ENCODE measurements around the gene HSPBAP1. TPM values are rescaled to one million over a fixed set of nuclear protein-coding genes. Genes with fewer than 3 reads are reported as not detected.
"Not testable (repeated sequence)": the region's sequence is repeated elsewhere in the genome, so short reads cannot be mapped to it uniquely, and the experiment has no call there.

Gene HSPBAP1
- total RNA-seq, 1 donor from 2014 or later: 5.4 TPM

DNA sequence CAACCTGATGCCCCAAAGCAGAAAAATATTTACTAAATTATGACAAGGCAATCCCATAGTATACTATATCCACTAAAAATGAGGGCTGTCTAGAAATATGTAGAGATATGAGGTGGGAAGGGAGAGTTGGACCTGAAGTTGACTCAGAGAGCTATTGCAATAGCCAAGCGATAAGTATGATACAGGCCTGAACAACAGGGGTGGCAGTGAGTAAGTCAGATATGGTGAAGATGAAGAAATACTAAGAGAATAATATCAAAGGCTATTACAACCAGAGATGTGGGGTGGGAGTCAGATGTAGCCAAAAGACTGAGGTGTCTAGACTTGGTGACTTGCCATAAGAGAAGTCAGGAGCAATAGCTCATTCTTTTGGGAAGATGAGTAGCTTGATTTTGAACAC is 9.2 kb downstream of the HSPBAP1 start:
- no peak for DNase-seq

DNA sequence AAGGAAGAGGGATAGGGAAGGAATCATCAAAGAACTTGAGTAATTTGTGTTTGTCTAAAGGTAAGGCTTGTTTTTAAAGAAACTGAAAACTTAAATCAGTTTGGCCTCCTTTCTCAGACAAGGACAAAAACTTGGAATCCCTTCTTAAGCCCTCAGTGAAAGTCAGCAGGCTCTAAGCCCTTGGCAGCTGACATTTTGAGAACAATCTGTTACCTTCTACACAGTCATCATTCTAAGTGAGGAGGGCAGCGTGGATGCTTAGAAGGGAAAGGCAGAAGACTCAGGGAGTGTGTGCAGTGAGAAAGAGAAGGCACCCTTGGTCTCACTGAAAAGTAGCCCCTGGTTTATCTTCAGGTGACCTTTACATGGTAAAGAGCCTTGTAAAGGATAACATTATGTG is 10.8 kb downstream of the HSPBAP1 start:
- DNase-seq: no peak

DNA sequence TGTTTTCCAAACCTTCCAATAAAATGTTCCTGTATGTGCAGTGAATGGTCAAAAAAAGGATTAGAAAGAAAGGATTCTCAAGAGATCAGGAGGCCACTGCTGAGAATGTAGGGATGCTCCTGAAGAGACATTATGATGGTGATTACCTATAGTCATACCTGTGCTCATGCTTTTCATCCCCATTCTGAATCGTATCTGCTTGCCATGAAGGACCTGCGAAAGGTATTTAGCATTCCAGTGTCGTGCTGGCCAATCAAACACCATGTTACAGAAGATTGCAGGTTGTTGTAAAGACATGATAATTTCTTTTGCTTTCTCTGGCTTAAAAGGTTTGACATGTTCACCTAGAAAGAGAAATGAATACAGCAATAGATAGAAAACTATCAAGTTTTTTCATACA is 16.1 kb downstream of the HSPBAP1 start:
- DNase-seq: no peak

DNA sequence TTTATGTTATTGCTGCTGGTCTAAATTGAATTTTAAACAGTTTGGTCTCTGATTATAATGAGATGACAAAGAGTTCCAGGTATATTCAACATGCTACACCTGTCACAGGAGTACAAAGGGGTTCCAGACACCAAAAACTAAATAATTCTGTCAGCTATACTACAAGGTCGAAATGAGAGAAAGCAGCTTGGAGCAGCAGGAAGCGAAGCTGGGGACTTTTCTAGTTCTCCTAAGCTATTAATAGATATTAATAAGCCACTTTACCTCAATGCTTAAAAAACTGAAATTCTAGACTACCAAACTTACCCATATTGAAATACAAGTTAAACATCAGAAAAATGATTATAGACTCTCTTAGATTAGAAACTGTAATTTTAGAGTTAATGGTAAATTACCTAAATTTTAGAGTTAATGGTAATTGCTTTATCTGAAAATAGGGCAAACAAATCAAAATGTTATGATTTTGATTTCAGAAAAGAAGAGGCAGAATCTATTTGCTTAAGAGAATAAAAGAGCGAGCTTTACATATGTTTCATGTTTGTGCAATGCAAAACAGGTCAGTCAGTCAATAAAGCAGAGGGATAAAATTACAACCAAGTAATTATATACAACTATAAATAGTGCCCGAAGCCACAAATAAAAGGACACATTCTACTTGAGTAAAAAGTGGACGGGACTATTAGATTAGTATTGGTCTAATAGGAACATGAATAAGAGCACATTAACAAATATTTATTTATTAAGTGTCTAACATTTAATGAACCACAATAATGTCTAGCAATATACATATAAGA is 16.8 kb downstream of the HSPBAP1 start:
- DNase-seq: no peak

DNA sequence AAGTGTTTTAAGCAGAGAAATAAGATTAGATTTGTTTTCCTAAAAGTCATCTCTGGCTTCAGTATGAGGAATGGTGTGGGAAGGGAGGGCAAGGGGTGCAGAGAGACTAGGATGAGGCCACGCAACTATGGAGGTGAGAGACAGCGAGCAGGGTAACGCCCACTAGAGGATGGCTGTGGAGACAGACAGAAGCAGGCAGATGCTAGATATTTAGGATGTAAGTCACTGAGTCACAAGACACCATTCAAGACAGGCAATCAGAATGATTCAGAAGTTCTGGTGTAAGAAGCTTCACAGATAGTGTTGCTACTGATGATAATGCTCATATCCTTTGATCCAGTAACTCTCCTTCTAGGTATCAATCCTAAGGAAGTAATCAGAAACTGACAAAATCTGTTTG is 19.1 kb downstream of the HSPBAP1 start:
- no peak for DNase-seq

DNA sequence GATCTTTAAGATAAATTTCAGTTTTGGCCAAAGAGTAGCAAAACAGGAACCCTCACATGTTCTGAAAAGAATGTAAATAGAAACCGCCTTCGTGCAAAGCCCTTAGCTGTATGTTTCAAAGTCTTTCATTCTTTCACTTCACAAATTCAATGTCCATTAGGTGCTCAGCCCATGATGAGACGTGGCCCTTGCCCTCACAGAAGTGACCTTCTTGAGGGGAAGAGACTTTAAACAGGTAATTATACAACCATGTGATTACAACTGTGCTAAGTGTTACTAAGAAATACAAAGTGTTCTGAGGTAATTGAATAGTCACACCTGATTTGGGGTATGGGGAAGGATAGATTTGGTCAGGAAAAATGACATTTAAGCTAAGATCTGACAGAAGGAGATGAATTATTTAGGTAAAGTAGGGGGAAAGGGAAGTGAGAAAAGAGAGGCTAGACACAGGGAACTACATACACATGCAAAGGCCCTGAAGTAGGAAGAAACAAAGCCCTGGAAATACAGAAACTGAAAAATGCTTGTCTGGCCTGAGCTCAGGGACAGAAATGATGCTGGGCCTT is 19.6 kb downstream of the HSPBAP1 start:
- DNase-seq: no peak

DNA sequence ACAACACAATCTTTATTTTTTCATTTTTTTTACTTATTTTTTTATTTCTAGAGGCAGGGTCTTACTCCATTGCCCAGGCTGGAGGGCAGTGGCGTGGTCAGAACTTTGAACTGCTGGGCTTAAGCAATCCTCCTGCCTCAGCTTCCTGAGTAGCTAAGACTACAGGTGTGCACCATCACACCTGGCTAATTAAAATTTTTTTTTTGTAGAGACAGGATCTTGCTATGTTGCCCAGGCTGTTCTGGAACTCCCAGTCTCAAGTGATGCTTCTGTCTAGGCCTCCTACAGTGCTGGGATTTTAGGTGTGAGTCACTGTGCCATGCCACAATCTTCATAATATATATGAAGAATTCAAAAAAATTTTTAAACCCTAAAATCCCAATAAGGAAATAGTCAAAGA is 20.8 kb downstream of the HSPBAP1 start:
- DNase-seq: no peak

DNA sequence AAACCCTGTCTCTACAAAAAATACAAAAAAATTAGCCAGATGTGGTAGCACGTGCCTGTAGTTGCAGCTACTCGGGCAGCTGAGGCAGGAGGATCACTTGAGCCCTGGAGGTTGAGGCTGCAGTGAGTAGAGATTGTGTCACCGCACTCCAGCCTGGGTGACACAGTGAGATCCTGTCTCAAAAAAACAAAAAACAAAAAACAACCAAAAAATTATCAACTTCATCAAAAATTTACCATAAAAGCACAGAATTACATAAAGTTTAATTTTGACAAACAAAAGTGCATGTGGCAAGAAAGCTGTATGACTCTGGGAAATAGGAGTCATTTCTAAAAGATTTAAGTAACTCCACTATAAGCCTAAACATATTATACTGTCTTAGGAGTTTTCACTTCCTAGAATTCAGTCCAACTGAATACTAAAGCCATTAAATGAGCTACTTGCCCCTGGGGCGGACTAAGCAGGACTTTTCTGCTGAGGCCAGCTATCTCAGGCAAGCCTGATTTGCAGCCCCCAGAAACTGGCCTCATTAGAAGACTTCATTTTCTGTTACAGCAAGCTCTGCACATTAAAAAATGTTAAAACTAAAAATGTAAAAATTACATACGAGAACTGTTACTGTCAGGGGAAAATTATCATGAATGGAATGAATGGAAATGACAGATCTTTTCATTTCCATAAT is 23.0 kb downstream of the HSPBAP1 start:
- DNase-seq: no peak

DNA sequence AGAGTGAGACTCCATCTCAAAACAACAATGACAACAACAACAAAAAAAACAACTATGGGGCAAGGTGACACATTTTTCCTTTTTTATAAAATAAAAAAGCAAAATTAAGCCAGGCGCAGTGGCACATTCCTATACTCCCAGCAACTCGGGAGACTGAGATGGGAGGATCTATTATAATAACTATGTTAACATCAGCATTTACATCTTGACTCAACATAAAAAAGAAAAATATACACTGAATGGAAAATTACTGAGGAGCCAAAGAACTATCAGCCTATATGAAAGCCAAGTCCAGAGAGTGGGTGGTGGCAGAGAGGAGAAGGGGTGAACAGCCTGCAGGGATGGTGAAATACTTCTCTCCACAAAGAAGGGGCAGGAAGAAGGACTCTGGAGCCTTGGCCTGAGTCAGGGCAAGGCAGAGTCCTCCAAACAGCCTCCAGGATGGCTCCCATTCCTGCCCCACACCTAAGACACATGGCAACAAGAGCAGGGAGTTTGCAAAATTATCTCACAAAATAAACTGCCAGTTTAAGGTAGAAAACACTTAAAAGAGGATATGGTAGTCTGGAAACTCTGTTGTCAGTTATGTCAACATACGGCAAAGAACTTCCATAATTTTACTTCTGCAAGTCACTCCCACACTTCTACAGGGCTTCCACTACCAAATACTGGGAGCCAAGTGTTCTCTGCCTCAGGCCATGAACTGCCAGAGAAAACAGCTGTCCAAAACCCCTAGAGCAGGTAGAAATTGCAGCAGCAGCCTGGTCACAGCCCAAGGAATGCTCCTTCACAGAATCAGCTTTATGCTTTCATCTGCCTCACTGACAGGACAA is 25.9 kb downstream of the HSPBAP1 start:
- no peak for DNase-seq

DNA sequence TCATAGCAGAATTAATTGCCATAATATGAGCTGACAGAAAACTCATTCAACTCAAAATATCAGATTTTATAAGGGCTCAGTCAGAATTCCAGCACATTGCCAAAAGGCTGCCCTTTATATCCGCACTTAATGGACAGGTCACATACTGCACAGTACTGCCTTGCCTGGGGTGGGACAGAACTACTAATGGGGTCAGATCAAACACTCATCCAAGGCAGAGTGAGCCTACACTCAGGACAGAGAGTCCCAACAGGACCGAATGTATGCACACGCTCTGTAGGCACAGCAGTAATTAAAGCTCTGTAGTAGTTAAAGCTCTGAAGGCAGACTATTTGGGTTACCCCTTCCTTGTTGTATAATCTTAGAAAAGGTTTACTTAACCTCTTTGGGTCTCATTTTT is 27.2 kb downstream of the HSPBAP1 start:
- no peak for DNase-seq

DNA sequence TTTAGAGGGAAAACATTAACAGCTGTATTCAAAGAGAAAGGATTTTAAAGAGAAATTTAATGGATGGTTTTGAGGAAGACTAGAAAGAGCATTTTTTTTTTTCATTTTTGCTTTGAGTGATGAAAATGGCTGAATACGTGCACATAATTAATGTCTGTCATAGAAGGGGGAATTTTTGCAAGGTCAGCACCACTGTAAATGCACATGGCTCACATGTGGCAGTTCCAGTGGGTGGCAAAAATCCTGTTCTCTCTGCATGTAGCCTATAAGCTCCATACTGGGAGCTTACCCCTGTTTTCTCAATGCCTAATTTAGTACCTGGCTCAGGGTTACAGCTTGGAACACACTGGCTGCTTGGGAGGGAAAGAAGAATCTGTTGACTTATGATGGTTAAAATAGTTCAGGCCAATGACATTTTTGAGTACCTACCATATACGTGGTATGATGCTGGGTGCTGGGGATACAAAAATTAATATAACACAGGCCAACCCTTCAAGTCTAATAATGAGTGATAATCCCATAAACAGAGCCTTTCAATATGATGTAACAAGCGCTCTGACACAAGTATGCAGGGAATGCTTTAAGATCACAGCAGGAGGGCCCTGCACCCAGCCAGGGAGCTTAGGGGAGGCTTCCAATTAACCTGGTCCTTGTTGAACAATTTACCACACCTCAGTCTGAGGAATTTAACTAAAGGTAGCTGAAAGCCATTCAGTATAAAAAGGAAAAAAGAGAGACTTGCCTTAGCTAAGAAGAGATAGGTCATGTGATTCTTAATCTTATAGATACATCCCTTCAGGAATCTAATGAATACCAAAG is 33.0 kb downstream of the HSPBAP1 start:
- no peak for DNase-seq

DNA sequence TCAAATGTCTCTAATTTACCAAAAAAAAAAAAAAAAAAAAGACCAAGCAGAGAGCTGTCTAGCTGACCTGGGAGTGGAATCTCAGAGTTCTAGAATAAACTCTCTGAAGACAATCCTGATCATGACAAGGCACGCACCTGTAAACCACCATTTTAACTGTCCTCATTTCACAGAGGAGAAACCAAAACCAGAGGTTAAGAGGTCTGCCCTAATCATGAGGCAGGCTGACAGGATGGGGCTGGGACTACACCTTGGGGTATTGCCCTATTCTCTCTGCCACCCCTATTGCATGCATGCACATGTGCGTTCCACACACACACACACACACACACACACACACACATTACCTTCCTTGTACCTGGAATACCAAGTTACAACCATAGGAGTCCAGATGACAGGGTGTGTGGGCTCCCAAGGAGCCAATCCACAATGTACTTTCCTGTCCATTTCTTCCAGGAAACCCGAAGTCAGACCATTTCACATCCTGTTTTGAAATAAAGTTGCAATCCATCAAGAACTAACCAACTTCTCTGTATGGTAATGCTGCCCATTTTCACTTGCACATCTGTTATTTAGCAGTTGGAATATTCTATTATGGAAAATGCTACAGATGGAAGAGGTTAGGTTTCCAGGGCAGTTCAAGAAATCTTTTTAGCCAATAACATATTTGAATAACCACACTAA is 34.6 kb downstream of the HSPBAP1 start:
- DNase-seq: no peak

DNA sequence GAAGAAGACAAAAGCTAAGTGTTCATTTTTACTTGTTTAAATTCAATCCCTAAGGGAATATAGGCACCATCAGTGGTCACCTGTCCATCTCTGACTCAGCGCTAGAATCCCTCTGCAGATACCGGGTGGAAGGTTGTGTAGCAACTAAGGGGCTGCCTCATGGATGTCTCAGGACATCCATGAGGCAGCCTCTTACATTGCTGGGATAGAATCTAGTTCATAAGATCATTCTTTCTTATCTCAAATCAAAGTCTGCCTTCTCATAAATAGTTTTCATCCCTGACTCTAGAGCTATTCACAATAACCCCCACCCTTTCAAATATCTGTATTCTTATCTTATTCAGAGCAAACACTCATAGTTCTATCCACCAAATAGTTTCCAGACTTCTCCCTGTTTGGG is 38.1 kb downstream of the HSPBAP1 start:
- DNase-seq: no peak

DNA sequence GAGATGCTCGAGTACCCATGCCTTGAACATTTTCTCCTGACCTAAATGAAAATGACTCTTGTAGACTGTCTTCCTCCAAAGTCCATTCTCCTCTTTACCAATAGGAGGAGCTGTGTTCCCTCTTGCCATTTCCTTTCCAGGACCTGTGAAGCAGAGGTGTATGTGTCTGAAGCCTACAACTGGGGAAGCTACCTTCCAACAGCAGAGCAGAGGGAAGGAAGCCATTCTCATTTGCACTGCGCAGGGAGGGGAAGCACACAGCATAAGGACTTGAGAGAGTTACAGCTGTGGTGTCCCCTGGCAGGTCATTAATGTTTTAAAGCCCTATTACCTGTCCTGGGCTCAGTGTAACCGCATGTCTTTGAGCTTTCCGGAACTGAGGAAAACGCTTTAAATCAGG is 38.7 kb downstream of the HSPBAP1 start:
- DNase-seq: peak; percentile 18

DNA sequence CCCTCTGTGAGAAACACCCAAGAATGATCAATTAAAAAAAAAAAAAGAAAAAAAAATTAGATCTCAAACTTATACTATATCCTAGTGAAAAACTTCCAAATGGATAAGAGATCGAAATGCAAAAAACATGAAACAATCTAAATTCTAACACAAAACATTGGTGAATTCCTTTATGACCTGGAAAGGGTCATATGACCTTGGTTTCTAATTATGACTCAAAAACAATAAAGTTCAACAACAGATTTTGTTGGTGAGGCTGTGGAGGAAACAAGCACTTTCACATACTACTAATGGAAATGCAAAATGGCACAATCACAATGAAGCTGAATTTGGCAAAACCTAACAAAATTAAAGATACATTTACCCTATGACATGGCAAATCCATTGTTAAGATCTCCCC is 45.3 kb downstream of the HSPBAP1 start:
- DNase-seq: no peak

DNA sequence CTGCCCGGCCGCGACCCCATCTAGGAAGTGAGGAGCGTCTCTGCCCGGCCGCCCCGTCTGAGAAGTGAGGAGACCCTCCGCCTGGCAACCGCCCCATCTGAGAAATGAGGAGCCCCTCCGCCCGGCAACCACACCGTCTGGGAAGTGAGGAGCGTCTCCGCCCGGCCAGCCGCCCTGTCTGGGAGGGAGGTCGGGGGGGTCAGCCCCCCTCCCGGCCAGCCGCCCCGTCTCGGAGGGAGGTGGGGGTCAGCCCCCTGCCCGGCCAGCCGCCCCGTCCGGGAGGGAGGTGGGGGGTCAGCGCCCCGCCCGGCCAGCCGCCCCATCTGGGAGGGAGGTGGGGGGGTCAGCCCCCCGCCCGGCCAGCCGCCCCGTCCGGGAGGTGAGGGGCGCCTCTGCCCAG is 46.3 kb downstream of the HSPBAP1 start:
- DNase-seq: not testable (repeated sequence)

DNA sequence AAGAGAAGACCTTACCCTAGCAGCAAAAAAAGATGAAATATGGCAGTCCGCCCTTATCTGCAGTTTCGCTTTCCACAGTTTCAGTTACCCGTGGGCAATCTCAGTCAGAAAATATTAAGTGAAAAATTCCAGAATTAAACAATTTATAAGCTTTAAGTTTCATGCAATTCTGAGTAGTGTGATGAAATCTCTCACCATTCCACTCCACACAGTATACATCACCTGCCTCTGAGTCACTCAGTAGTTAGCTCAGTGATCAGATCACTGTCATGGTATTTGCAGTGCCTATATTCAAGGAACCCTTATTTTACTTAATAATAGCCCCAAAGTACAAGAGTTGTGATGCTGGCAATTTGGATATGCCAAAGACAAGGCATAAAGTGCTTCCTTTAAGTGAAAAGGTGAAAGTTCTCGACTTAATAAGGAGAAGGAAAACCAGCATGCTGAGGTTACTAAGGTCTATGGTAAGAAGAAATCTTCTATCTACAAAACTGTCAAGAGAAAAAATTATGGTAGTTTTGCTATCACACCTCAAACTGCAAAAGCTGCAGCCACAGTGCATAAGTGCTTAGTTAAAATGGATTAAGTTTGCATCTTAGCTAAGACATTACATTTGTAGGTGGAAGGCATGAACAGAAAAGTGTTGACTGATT is 48.1 kb downstream of the HSPBAP1 start:
- no peak for DNase-seq

DNA sequence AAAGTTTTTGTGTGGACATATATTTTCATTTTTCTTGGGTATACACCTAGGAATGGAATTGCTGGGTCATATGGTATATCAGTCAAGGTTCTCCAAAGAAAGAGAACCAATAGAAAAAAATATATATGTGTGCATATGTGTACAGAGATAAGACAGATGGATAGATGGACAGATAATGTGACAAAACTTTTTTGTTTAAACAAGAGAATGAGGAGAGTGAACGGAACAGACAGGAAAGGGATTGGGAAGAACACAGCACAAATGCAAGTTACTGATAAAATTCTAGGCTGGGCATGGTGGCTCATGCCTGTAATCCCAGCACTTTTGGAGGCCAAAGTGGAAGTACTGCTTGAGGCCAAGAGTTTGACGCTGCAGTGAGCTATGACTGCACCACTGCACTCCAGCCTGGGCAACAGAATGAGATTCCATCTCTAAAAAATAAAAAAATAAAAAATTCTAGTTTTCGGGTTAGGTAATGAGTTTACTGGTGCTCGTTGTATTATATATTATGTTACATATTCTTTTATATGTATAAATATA is 50.0 kb downstream of the HSPBAP1 start:
- no peak for DNase-seq

DNA sequence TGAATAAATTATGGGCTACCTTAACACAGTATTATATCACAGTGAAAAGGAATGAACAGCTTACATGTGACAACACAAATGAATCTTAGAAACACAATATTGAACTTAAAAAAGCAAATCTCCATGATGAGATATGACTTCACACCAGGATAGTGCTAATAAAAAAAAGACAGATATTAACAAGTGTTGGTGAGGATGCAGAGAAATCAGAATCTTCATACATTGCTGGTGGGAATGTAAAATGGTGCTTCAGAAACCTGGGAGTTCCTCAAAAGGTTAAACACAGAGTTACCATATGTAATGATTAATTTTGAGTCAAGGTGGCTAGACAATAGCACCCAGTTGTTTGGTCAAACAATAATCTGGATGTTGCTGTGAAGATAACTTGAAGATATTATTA is 51.4 kb downstream of the HSPBAP1 start:
- DNase-seq: no peak

DNA sequence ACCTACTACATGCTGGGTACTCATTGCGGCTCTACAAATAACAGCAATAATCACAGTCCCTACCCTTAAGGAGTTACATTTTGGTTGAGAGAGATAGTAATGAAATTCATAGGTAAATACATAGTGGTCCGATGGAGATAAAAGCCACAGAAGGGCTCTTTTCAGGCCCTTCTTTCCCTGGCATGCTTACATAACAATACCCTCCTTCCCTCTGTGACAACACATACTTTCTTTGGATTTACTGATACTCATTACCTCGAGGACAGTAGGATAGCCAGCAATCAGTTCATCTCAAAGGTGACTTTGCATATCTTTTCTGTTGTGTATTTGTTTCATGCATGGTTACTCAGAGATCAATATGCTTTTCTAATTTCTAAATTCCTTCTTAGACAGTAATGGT is 54.5 kb downstream of the HSPBAP1 start:
- no peak for DNase-seq
